PC-3 (cell line): ENCODE data around the gene TEAD4. TPM values are rescaled to one million over a fixed set of nuclear protein-coding genes. Genes with fewer than 3 reads are reported as not detected.

Experiments used
- ATAC-seq: fragments of 200-7000 bp; cut with Tn5 transposase; 2 replicates; pipeline ENCODE4 v1.9.1; 2020; ENCODE audit warnings: mild to moderate bottlenecking, moderate library complexity
- BruUV-seq: library from RNA; stranded (reverse); fragments of 400-500 nt; replicated peaks from 2 replicates; lab custom pipeline; 2021; lab: Mats Ljungman, UMichigan
- CTCF ChIA-PET: fragments of 300-600 bp; sonication (Branson Sonifier 250); formaldehyde crosslinking; loops from one replicate; lab custom pipeline; 2022; ENCODE audit warnings: antibody characterized with exemption; lab: Charles Lee
- POLR2A ChIA-PET: fragments of 300-600 bp; sonication (Branson Sonifier 250); formaldehyde crosslinking; loops from one replicate; lab custom pipeline; 2022; ENCODE audit warnings: antibody characterized with exemption; ENCODE audit not compliant: unreplicated experiment; lab: Charles Lee
- DNase-seq: peaks from one replicate; pipeline ENCODE4 v3.0.0-alpha.2; 2015
- H2AFZ ChIP-seq: fragments of 300-600 bp; sonication (generic); 2 replicates; pipeline ENCODE4 v1.6.0; 2016; ENCODE audit warnings: antibody characterized with exemption, low read length
- H3F3A ChIP-seq: fragments of 300-600 bp; sonication (generic); one replicate; pipeline ENCODE4 v1.6.0; 2017; ENCODE audit warnings: antibody characterized with exemption, low read length, control low read depth, mild to moderate bottlenecking; ENCODE audit not compliant: unreplicated experiment
- H3K27ac ChIP-seq: fragments of 300-600 bp; sonication (generic); 2 replicates; pipeline ENCODE4 v1.5.1; 2016; ENCODE audit warnings: mild to moderate bottlenecking, low read length
- H3K27me3 ChIP-seq: fragments of 300-600 bp; sonication (generic); 2 replicates; pipeline ENCODE4 v1.6.1; 2016; ENCODE audit warnings: low read length, mixed read lengths
- H3K36me3 ChIP-seq: fragments of 300-600 bp; sonication (generic); 2 replicates; pipeline ENCODE4 v1.6.1; 2016; ENCODE audit warnings: low read depth, mixed run types, low read length, mixed read lengths
- H3K4me1 ChIP-seq: fragments of 300-600 bp; sonication (generic); 2 replicates; pipeline ENCODE4 v1.5.1; 2016; ENCODE audit warnings: low read length; ENCODE audit not compliant: insufficient read depth
- H3K4me2 ChIP-seq: fragments of 300-600 bp; sonication (generic); 2 replicates; pipeline ENCODE4 v1.6.0; 2016; ENCODE audit warnings: low read length
- H3K4me3 ChIP-seq: fragments of 300-600 bp; sonication (generic); 2 replicates; pipeline ENCODE4 v1.5.1; 2016; ENCODE audit warnings: mild to moderate bottlenecking, low read length, mixed read lengths
- H3K79me2 ChIP-seq: fragments of 300-600 bp; sonication (generic); 2 replicates; pipeline ENCODE4 v1.6.1; 2017; ENCODE audit warnings: low read length, mixed read lengths
- H3K9ac ChIP-seq: fragments of 300-600 bp; sonication (generic); 2 replicates; pipeline ENCODE4 v1.6.0; 2016; ENCODE audit warnings: mild to moderate bottlenecking, low read length
- H3K9me2 ChIP-seq: fragments of 300-600 bp; sonication (generic); replicated peaks from 2 replicates; pipeline ENCODE4 v1.6.1; 2016; ENCODE audit warnings: mixed run types, low read length, mixed read lengths
- H3K9me3 ChIP-seq: fragments of 300-600 bp; sonication (generic); 2 replicates; pipeline ENCODE4 v1.6.1; 2016; ENCODE audit warnings: low read length, mixed read lengths
- H4K20me1 ChIP-seq: fragments of 300-600 bp; sonication (generic); 2 replicates; pipeline ENCODE4 v1.6.1; 2016; ENCODE audit warnings: low read length, mixed read lengths
- EZH2 ChIP-seq: fragments of 300-600 bp; sonication (generic); IDR thresholded peaks from one replicate; pipeline ENCODE4 v1.6.1; 2017; ENCODE audit warnings: antibody characterized with exemption, mild to moderate bottlenecking, low read length; ENCODE audit not compliant: unreplicated experiment
- EZH2phosphoT487 ChIP-seq: fragments of 300-600 bp; sonication (generic); IDR thresholded peaks from 2 replicates; pipeline ENCODE4 v1.6.1; 2018; ENCODE audit warnings: mild to moderate bottlenecking, antibody characterized with exemption, low read length, borderline replicate concordance
- intact Hi-C: fragments of 100-400 bp; cut with micrococcal nuclease; formaldehyde crosslinking; loops from 2 replicates; pipeline ENCODE4 v1.9.0; 2023
- total RNA-seq: library from RNA; depleted of rRNA; stranded (reverse); fragments of >200 nt; gene quantifications from 2 replicates; pipeline ENCODE4 v1.2.3, GENCODE V29; 2014
- TF ChIP-seq, protein P1 (sequence below): fragments of 300-600 bp; sonication (generic); conservative IDR thresholded peaks from 2 replicates; pipeline ENCODE4 v1.5.1; 2017; ENCODE audit warnings: antibody characterized with exemption, low read depth, mild to moderate bottlenecking, low read length

The TEAD4 gene
- total RNA-seq, 1 experiment from 2014 or later = 22.3 TPM

DNA sequence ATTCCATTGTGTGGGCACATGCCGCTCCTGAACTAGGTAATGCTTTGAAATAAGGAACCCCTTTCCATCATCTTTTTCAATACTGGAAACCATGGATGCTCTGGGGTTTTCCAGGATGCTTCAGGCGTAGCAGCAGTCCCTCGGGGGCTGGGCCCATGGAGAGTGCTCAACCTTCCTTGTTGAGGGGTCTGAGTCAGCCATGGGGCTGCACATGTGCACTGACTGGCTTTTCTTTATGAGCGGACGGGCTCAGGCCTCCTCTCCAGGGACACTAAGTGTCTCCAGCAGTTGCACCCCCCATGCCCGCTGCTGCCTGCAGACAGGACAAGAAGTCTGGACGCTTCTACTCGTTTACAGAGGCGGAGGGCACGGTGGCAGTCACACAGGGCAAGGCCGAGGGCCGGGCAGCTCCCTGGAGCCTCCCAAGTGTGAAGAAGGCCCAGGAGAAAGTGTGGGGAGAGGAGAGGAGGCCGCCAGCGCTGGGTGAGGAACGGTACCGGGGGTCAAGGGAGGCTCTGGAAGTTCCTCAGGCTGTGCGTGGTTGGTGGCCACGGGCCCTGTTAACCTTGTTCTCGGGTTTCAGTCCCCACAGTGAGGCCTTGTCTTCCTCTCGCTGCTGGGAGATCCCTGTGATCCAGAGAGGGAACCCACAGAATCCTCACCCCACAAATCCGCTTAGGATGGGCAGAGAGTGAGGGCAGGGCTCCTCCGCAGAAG lies 51.2 kb downstream of the TEAD4 start:
- intact Hi-C loops = no loop called here
- H3K79me2 ChIP-seq = no peaks in the 10 kb centered on the region
- H2AFZ ChIP-seq = no peak overlapping the region
- no peaks in the 10 kb centered on the region for H3F3A ChIP-seq
- H3K36me3 ChIP-seq = 0 out of 2 replicates have a peak, but pooled peaks cover 3% of the 10 kb centered on the region
- DNase-seq (no peak), ATAC-seq (no peak)
- no peak for TF ChIP-seq EZH2phosphoT487
- TF ChIP-seq, protein P1, sequence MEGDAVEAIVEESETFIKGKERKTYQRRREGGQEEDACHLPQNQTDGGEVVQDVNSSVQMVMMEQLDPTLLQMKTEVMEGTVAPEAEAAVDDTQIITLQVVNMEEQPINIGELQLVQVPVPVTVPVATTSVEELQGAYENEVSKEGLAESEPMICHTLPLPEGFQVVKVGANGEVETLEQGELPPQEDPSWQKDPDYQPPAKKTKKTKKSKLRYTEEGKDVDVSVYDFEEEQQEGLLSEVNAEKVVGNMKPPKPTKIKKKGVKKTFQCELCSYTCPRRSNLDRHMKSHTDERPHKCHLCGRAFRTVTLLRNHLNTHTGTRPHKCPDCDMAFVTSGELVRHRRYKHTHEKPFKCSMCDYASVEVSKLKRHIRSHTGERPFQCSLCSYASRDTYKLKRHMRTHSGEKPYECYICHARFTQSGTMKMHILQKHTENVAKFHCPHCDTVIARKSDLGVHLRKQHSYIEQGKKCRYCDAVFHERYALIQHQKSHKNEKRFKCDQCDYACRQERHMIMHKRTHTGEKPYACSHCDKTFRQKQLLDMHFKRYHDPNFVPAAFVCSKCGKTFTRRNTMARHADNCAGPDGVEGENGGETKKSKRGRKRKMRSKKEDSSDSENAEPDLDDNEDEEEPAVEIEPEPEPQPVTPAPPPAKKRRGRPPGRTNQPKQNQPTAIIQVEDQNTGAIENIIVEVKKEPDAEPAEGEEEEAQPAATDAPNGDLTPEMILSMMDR = no peak
- no peak for TF ChIP-seq EZH2
- H3K9me2 ChIP-seq = no peaks in the 10 kb centered on the region
- H4K20me1 ChIP-seq = no peaks in the 10 kb centered on the region
- no peak overlapping the region for H3K4me3 ChIP-seq
- H3K4me1 ChIP-seq = no peaks in the 10 kb centered on the region
- BruUV-seq = no TSS peak
- no peaks in the 10 kb centered on the region for H3K9me3 ChIP-seq
- ChIA-PET CTCF (no interaction called here), POLR2A (no interaction called here)
- H3K4me2 ChIP-seq = no peak overlapping the region
- no peak overlapping the region for H3K27ac ChIP-seq
- no peak overlapping the region for H3K9ac ChIP-seq
- H3K27me3 ChIP-seq = no peaks in the 10 kb centered on the region

DNA sequence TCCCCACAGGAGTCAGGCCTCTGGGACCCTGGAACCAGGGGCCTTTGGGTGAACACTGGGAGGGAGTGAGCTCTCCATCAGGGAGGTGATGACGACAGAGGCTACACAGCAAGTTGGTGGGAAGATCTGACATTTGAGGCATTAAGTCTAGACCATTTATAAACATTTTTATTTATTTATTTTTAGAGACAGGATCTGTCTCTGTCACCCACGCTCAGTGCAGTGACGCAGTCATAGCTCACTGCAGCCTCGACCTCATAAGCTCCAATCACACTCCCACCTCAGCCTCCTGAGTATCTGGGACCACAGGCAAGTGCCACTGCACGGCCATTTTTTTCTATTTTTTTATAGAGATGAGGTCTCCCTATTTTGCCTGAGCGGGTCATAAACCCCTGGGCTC lies 53.6 kb downstream of the TEAD4 start:
- Histone ChIP-seq H3F3A (no peaks in the 10 kb centered on the region), H3K36me3 (no peaks in the 10 kb centered on the region), H2AFZ (no peak overlapping the region), H3K4me2 (no peak overlapping the region), H4K20me1 (no peaks in the 10 kb centered on the region), H3K4me1 (no peaks in the 10 kb centered on the region), H3K27me3 (no peaks in the 10 kb centered on the region), H3K9me3 (no peaks in the 10 kb centered on the region), H3K9ac (no peak overlapping the region), H3K27ac (no peak overlapping the region), H3K79me2 (no peaks in the 10 kb centered on the region), H3K4me3 (no peak overlapping the region), H3K9me2 (no peaks in the 10 kb centered on the region)
- ChIA-PET POLR2A (no interaction called here), CTCF (no interaction called here)
- intact Hi-C loops = no loop called here
- TF ChIP-seq EZH2phosphoT487 (no peak), EZH2 (no peak)
- TF ChIP-seq, protein P1 = no peak
- DNase-seq (no peak), ATAC-seq (no peak)
- BruUV-seq = no TSS peak

DNA sequence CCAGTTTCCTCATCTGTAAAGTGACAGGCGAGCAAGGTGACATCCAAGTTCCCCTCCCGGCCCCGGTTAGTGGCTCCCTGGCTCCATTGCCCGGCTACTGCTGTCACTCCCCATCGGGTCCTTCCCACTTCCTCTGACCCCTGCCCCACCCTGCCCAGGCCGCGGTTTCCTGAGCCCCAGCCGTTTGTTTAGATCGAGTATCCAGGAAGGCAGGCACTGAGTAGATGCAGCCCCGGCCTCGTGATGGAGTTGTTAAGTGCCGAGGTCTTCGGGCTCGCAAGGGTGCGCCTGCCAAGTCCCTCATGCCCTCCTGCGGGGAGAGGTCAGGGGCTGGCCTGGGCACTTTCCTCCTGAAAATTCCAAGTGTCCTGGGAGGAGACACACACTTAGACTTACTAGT lies 55.4 kb downstream of the TEAD4 start:
- Histone ChIP-seq H3K27me3 (no peaks in the 10 kb centered on the region), H3K4me3 (no peak overlapping the region), H2AFZ (no peak overlapping the region), H3K9ac (no peak overlapping the region), H3K27ac (no peak overlapping the region), H3K4me1 (no peaks in the 10 kb centered on the region), H3F3A (no peaks in the 10 kb centered on the region), H4K20me1 (no peaks in the 10 kb centered on the region), H3K9me2 (no peaks in the 10 kb centered on the region), H3K79me2 (no peaks in the 10 kb centered on the region), H3K36me3 (no peaks in the 10 kb centered on the region), H3K4me2 (no peak overlapping the region), H3K9me3 (no peaks in the 10 kb centered on the region)
- BruUV-seq = no TSS peak
- DNase-seq = no peak
- ChIA-PET POLR2A (no interaction called here), CTCF (no interaction called here)
- TF ChIP-seq EZH2phosphoT487 (no peak), EZH2 (no peak)
- TF ChIP-seq, protein P1 = no peak
- ATAC-seq = no peak
- intact Hi-C loops = no loop called here
